Motor neuron (in vitro differentiated cells): Measurements from ENCODE around the gene CCM2. TPM values are rescaled to one million over a fixed set of nuclear protein-coding genes. Genes with fewer than 3 reads are reported as not detected.
"Not testable (repeated sequence)": the region's sequence is repeated elsewhere in the genome, so short reads cannot be mapped to it uniquely, and the experiment has no call there.

Source experiments
- ATAC-seq, 8 experiments: fragments of 200-7000 bp; cut with Tn5 transposase; replicated peaks in 6 of 8; 2 replicates each; pipeline ENCODE4 v1.8.0; 2021; ENCODE audit warnings: mild to moderate bottlenecking in 8 of 8, moderate library complexity in 8 of 8
- H3K27ac ChIP-seq, 2 donors: fragments of 250-450 bp; sonication (Bioruptor Pico); 2 replicates each; pipeline ENCODE4 v1.9.0; 2021; ENCODE audit warnings: antibody characterized with exemption in 2 of 2, mild to moderate bottlenecking in 2 of 2, moderate library complexity in 1 of 2
- H3K4me1 ChIP-seq, 2 donors: fragments of 250-450 bp; sonication (Bioruptor Pico); replicated peaks in 1 of 2; 2 replicates each; pipeline ENCODE4 v1.6.1; 2021; ENCODE audit warnings: antibody characterized with exemption in 2 of 2, mild to moderate bottlenecking in 2 of 2, moderate library complexity in 1 of 2
- H3K4me3 ChIP-seq, 5 donors: fragments of 250-450 bp; sonication (Bioruptor Pico); 2 replicates each; pipeline ENCODE4 v1.9.0; 2021; ENCODE audit warnings: antibody characterized with exemption in 5 of 5, mild to moderate bottlenecking in 5 of 5, moderate library complexity in 4 of 5
- WGBS, 10 experiments: fragments of 450-650 bp; shearing (Covaris generic); methylation state at CpG; one replicate each; pipeline ENCODE4 v1.0.0; 2022; 5-methylcytosine and 5-hydroxymethylcytosine counted together
- in situ Hi-C, 9 experiments: fragments of 400-800 bp; cut with MboI; loops; one replicate each; pipeline ENCODE4 v1.15.0; 2021; ENCODE audit warnings: low sequenced_read_pairs in 9 of 9, low pct_unique_long_range_greater_than_20kb in 2 of 9; ENCODE audit not compliant: unreplicated experiment in 9 of 9
- total RNA-seq, 8 experiments: library from RNA; unstranded; fragments of 300-600 nt; gene quantifications; 2 replicates each; pipeline versions ENCODE4 v1.2.3 to v1.2.4, GENCODE V29; 2022

Gene CCM2
- total RNA-seq, 8 experiments from 2014 or later, result 20.7 to 40.2 (median 27.3) TPM

DNA sequence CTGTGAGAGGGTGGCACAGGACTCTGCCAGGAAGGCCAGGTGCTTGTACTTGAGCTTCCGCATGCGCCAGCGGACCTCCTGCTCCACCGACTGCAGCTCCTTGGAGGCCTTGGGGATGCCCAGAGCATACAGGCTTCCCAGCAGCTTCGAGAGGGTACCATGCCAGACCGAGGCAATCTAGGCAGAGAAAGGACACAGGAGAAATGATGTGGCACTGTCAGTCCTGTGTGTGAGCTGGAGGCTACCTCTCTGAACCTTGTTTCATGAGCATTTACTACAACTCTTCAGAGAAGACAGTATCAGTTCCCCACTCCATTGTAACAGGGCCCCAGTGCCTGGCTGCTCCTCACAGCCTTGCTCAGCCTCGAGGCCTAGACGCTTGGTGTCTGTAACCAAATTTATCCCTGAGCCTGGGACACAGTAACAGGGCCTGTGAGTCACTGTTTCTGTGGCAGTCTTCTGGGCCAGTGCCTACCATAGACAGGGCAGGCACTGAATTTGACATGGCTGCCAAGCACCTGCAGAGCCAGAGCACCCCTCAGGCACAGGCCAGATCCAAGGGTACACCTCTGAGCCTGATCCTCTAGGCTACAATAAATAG is 105.7 kb downstream of the CCM2 start:
- peaks cover 8% of the 10 kb centered on the region in 2 donors for H3K4me1 ChIP-seq
- no peak overlapping the region for H3K27ac ChIP-seq
- 100% methylated on average over 1 to 5 of the region's 8 CpGs; no CpG with 5 or more reads in 6 of the 10 experiments for WGBS, 10 experiments
- no peak overlapping the region for H3K4me3 ChIP-seq
- in situ Hi-C loops, result loop anchor here in 2 of 9 experiments (25.0 kb wide), 2 partner anchors 243 to 518 kb away; partner anchors contain the start of gene TMED4 (in 1 of the 2)
- ATAC-seq, result no peak

DNA sequence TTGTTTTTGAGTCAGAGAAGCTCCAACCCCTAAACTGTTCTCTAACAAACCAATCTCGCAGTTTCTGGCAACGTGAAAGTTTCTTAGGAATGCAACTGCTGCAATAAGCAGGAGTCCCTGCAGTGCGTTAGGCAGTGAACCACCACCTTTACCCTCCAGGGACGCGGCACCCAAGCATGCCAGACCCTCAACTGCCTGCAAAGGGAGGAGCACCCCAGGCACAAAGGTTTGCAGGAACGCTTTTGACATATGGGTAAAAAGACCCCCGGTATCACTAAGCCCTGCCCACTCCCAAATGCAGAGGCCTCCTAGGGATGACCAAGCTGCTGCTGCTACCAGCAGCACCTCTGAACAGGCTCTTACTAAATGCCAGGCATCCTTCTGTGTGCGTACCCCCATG is 106.8 kb downstream of the CCM2 start:
- 60 to 88% (median 74%) methylated on average over 1 to 7 of the region's 8 CpGs; no CpG with 5 or more reads in 3 of the 10 experiments for WGBS, 10 experiments
- ATAC-seq, result no peak

DNA sequence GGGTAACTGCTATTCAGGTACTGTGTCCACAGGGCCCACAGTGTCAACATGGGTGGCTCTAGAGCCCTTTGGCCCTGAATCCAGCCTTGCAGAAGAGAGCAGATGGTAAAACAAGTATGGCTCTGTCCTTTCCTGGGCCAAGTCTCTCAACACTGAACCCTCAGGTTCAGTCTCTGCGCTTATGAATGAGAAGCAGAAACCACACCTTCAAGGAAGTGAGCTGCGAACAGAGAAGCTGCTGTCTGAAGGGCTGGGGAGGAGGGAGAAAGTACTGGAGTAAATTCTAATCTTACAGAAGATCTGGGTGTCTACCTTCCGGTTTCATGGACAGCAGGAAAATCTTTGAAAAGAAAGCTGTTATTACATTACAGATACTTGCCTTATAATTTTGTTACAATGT is 107.4 kb downstream of the CCM2 start:
- in situ Hi-C loops, result loop anchor here in 2 of 9 experiments (25.0 kb wide), 2 partner anchors 245 to 520 kb away; partner anchors contain the start of gene TMED4 (in 1 of the 2)
- peaks cover 9 to 10% of the 10 kb centered on the region in 2 donors for H3K4me1 ChIP-seq
- no peak for ATAC-seq
- 69 to 100% (median 100%) methylated on average over 1 to 2 of the region's 3 CpGs; no CpG with 5 or more reads in 2 of the 10 experiments for WGBS, 10 experiments
- H3K27ac ChIP-seq, result no peak overlapping the region
- no peak overlapping the region for H3K4me3 ChIP-seq

More for the DNA sequence above, 106.8 kb downstream of the CCM2 start:
- Histone ChIP-seq H3K27ac (no peak overlapping the region), H3K4me3 (no peak overlapping the region), H3K4me1 (peaks cover 8% of the 10 kb centered on the region in 2 donors)
- in situ Hi-C loops, result loop anchor here in 2 of 9 experiments (25.0 kb wide), 2 partner anchors 245 to 520 kb away; partner anchors contain the start of gene TMED4 (in 1 of the 2)

DNA sequence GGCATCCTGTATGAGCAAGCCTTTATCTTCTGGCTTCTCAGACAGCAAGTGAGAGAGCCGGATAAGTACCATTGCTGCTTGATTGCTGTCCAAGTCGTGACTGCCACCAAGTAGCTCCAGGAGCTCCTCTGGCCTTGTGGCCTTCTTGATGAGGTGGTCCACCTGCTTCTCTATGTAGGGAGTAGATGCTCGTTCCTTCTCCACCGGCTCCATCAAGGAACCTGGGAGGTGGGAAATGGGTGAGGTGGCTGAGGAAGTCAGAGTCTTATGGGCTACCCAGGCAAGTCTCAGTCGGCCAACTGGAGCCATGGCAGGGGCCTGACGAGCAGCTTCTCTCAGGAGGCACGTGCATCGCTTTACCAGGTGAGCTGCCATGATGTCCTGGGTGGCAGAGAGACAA is 108.9 kb downstream of the CCM2 start:
- Histone ChIP-seq H3K4me1 (peaks cover 12 to 15% of the 10 kb centered on the region in 2 donors), H3K27ac (no peak overlapping the region), H3K4me3 (no peak overlapping the region)
- in situ Hi-C loops, result loop anchor here in 2 of 9 experiments (25.0 kb wide), 2 partner anchors 247 to 522 kb away; partner anchors contain the start of gene TMED4 (in 1 of the 2)
- WGBS, 10 experiments, result 78 to 100% (median 94%) methylated on average over 2 to 7 of the region's 8 CpGs; no CpG with 5 or more reads in 4 of the 10 experiments
- no peak for ATAC-seq

DNA sequence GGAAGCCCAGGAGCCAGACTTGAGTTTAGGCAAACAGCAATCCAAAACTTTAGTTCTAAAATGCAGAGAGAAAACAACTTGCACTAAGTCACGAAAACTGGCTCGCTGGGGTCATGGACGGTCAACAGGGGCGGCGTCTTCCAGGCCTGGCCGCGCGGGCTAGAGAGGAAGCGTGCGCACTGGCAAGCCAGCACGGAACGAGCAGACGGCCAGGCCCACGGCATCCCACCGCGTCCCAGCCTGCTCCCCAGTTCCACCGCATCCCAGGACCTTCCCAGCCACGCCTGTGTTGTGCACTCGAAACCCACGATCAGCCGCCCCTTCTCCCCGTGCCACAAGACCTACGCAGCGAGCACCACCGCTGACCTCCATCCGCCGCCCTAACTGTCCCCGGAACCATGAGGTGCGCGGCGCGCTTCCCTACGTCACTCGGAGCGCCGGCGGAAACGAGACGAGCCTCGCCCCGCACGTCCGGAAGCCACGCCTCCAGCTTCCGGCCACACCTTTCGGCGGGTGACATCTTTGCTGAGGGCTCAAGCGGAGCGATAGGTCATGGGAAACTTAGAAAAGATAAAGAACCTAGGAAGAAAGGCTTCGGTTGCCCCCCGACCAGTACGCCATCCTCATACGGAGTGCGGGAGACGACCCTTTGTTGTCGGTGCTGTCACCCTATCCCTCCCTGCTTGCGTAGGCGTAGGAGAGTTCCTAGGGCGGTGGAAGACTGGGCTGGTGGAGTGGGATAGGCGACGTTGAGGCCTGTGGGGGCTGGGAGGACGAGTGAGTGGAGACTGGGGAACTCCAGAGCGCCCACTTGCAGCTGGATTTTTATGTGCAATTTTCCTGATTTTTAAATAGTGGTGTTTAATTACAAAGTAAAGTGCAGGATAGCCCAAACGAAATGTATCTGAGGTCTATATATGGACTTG is 111.6 kb downstream of the CCM2 start, which contains the start of gene TBRG4:
Gene TBRG4 (minus strand): TSS at position 400 of the 926 bp plus-strand sequence. CDS start 2,460 bp downstream, outside the sequence.
- ATAC-seq, result peak; percentile 88 to 97 (median 96)
- 0 to 20% (median 0%) methylated on average over 1 to 30 of the region's 64 CpGs; no CpG with 5 or more reads in 1 of the 10 experiments for WGBS, 10 experiments
- Histone ChIP-seq H3K4me1 (peaks cover 12 to 15% of the 10 kb centered on the region in 2 donors), H3K4me3 (peak within 1 kb of the TSS; percentile 61 to 78 (median 73)), H3K27ac (peak within 1 kb of the TSS; percentile 92 to 97)
- in situ Hi-C loops, result loop anchor here in 2 of 9 experiments (25.0 kb wide), 2 partner anchors 249 to 524 kb away; partner anchors contain the start of gene TMED4 (in 1 of the 2)

DNA sequence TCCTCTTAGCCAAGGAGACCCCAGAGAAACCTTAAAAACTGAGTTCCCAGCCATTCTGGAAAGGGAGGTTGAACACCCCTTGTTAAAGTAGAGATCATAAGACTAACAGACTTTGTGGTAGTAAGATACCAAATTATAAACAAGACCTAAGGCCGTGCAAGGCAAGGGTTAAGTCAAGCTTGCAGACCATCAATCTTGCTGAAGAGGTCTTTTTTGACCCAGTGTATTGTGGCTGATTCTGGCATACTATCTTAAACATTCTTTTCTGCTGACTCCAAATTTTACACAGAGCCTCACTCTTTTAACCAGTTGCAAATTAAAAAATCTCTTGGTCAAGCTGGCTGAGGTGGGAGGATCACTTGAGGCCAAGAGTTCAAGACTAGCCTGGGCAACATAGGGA is 112.6 kb downstream of the CCM2 start:
- 56 to 100% (median 83%) methylated on average over 1 of the region's 1 CpG; no CpG with 5 or more reads in 3 of the 10 experiments for WGBS, 10 experiments
- ATAC-seq, result no peak
- Histone ChIP-seq H3K27ac (peak overlapping the region; percentile 92 to 97), H3K4me1 (peaks cover 12 to 15% of the 10 kb centered on the region in 2 donors), H3K4me3 (peak overlapping the region; percentile 61 to 78 (median 73))
- in situ Hi-C loops, result loop anchor here in 2 of 9 experiments (25.0 kb wide), 2 partner anchors 250 to 525 kb away; partner anchors contain the start of gene TMED4 (in 1 of the 2)

DNA sequence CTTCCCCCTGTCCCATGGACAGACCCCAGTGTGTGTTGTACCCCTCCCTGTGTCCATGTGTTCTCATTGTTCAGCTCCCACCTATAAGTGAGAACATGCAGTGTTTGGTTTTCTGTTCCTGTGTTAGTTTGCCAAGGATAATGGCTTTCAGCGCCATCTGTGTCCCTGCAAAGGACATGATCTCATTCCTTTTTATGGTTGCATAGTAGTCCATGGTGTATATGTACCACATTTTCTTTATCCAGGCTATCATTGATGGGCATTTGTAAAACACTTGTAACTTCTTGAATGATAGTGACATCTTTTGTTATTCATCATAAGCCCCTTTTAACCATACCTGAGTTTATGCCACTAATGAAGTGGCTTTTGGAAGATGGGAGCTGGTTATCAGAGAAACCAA is 114.3 kb downstream of the CCM2 start:
- in situ Hi-C loops, result loop anchor here in 2 of 9 experiments (25.0 kb wide), 2 partner anchors 252 to 527 kb away; partner anchors contain the start of gene TMED4 (in 1 of the 2)
- H3K27ac ChIP-seq, ATAC-seq, H3K4me3 ChIP-seq: not testable (repeated sequence)
- WGBS, 10 experiments, result 0 to 100% (median 69%) methylated on average over 1 of the region's 1 CpG; no CpG with 5 or more reads in 4 of the 10 experiments
- H3K4me1 ChIP-seq, result peaks cover 12 to 15% of the 10 kb centered on the region in 2 donors

DNA sequence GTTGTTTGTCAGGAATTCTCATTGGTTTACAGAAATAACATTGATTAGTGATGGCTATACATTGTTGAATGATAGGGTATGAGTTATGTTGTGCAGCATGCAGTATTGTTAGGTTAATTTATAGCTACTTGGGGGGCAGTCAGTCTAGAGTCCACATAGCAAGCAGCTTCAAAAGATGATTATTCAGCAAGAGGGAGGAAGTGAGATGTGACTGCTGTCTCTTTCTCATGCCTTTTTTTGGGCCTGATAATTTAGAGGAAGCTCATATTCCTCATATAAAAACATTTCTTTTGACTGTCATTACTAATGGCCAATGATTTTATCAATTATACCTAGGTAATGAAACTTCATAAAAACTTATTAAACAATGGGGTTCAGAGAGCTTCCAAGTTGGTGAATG is 114.9 kb downstream of the CCM2 start:
- H3K27ac ChIP-seq, result no peak overlapping the region
- no peak for ATAC-seq
- in situ Hi-C loops, result loop anchor here in 2 of 9 experiments (25.0 kb wide), 2 partner anchors 253 to 528 kb away; partner anchors contain the start of gene TMED4 (in 1 of the 2)
- H3K4me3 ChIP-seq, result no peak overlapping the region
- peaks cover 12 to 15% of the 10 kb centered on the region in 2 donors for H3K4me1 ChIP-seq

DNA sequence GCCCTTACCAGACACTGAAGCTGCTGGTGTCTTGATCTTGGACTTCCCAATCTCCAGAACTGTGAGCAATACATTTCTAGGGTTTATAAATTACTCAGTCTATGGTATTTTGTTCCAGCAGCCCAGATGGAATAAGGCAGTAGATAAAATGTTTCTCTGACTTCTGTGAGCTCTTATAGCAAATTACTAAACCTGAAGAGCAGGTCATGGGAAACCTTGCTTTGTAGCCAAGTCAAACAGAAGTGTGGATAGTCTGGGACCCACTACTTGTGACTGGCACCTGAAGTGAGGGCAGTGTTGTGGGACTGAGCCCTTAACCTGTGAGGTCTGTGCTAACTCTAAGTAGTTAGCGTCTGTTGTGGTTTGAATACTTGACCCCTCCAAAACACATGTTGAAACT is 116.0 kb downstream of the CCM2 start:
- Histone ChIP-seq H3K4me3 (no peak overlapping the region), H3K4me1 (peaks cover 5 to 7% of the 10 kb centered on the region in 2 donors), H3K27ac (no peak overlapping the region)
- in situ Hi-C loops, result loop anchor here in 2 of 9 experiments (25.0 kb wide), 2 partner anchors 254 to 529 kb away; partner anchors contain the start of gene TMED4 (in 1 of the 2)
- WGBS, 10 experiments, result 40 to 100% methylated on average over 1 of the region's 1 CpG; no CpG with 5 or more reads in 8 of the 10 experiments
- no peak for ATAC-seq

DNA sequence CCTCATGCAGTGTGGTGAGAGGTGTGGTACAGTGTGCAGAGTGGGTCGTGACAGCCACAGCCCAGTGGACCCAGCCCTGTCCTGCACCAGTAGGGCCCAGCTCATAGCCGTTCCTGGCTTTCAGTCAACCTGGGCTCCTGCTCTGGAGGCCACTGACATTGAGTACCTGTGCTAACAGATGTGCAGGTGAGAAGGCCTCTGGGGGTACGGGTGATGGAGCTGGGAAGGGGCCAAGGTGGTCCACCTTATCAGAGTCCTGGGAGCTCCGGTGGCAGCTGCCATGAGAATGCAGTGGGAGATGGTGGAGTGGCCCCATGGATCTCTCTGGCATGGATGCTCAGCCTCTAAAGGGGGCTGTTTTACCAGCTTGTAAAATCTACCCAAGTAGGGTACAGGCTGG is 117.6 kb downstream of the CCM2 start:
- H3K4me3 ChIP-seq, result no peak overlapping the region
- in situ Hi-C loops, result loop anchor here in 2 of 9 experiments (25.0 kb wide), 2 partner anchors 255 to 530 kb away; partner anchors contain the start of gene TMED4 (in 1 of the 2)
- ATAC-seq, result no peak
- 40 to 83% (median 60%) methylated on average over 1 of the region's 4 CpGs; no CpG with 5 or more reads in 6 of the 10 experiments for WGBS, 10 experiments
- no peak overlapping the region for H3K27ac ChIP-seq
- H3K4me1 ChIP-seq, result peaks cover under 1 to 3% of the 10 kb centered on the region in 2 donors

DNA sequence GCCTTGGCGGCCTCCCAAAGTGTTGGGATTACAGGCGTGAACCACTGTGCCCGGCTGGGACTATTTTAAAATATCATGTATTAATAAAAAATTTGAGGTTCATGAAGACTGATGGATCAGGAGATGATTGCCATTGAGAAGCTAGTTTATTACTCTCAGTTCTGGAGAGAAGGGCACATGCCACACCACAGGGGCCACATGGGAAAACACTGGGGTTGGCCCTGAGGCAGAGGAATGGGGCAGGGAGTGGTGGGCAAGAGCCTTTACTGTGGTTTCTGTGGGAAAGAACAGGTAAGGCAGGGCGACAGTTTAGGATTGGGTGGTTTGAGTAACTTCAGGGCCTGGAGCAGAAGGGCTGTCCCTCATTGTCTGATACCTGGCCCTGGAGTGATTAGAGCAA is 118.3 kb downstream of the CCM2 start:
- Histone ChIP-seq H3K4me1 (peaks cover 0 to 1% of the 10 kb centered on the region in 2 donors), H3K27ac (no peak overlapping the region), H3K4me3 (no peak overlapping the region)
- ATAC-seq, result no peak
- in situ Hi-C loops, result loop anchor here in 2 of 9 experiments (25.0 kb wide), 2 partner anchors 256 to 531 kb away; partner anchors contain the start of gene TMED4 (in 1 of the 2)
- 20 to 92% (median 70%) methylated on average over 1 to 3 of the region's 4 CpGs; no CpG with 5 or more reads in 5 of the 10 experiments for WGBS, 10 experiments

DNA sequence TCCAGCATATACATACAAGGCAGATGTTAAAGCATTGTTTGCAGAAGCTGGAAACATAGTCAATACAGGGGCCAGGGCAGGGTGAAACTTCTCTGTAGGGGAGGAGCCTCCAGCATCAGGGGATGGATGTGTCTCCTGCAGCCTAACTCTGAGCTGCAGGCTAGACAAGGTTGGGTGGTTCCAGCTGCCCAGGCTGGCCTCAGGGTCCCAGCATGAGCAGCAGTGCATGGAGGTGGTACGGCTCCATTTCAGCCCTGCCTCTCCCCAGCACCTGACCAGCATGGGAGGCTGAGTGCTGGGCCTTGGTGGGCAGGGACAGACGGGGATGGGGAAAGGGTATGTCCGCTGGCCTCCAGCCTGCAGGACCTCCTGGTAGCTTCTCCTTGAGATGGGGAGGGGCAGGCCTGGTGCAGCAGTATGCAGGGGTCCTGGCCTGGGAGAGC is 118.9 kb downstream of the CCM2 start:
- no peak overlapping the region for H3K27ac ChIP-seq
- 20 to 92% (median 40%) methylated on average over 1 to 2 of the region's 3 CpGs; no CpG with 5 or more reads in 7 of the 10 experiments for WGBS, 10 experiments
- H3K4me3 ChIP-seq, result no peak overlapping the region
- ATAC-seq, result no peak
- in situ Hi-C loops, result loop anchor here in 2 of 9 experiments (25.0 kb wide), 2 partner anchors 257 to 532 kb away; partner anchors contain the start of gene TMED4 (in 1 of the 2)
- H3K4me1 ChIP-seq, result peaks cover 4 to 8% of the 10 kb centered on the region in 2 donors
